ENCODE measurements around the gene BLVRA.
"Not testable (repeated sequence)": the region's sequence is repeated elsewhere in the genome, so short reads cannot be mapped to it uniquely, and the experiment has no call there.

Gene BLVRA

GRCh38 chr7:43799605-43800004, 41.1 kb downstream of the BLVRA start:
- no peak overlapping the region for H3K4me3 ChIP-seq (ENCODE audit: low read depth, low read length)

DNA sequence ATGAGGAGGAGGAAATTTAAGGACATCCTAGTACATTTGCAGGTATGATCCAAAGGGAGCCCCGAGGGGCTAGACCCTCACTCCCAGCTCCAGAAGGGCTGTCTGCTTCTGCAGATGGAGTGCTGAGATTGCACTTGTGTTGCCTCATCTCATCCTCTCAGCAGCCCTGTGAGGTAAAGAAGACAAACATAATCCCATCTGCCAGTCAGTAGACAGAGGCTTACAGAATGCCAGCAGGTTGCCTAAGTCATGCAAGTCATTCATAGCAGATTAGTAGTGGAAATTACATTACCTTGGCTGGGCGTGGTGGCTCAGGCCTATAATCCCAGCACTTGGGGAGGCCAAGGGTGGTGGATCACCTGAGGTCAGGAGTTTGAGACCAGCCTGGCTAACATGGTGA, 45.4 kb downstream of the BLVRA start:
- H3K4me3 ChIP-seq (ENCODE audit: low read depth, low read length): no peak overlapping the region

DNA sequence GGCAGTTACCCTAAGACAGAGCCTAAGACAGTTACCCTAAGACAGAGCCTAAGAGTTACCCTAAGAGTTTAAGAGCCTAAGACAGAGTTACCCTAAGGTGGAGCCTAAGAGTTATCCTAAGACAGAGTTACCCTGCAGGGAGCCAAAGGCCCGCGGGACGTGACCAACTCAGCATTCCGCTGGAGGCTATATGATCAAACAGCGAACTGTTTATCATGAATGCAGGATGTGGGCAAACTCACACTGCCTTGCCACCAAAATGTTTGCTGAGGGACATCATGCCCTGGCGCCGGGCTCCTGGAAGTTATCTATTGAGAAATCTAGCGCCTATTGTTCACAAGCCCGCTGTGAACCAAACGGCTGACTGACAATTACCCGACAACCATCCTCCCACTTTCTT, 49.9 kb downstream of the BLVRA start:
- H3K4me3 ChIP-seq (ENCODE audit: low read depth, low read length): no peak overlapping the region

- not testable (repeated sequence) for H3K4me3 ChIP-seq (ENCODE audit: low read depth, low read length)
Observed at GRCh38 chr7:43810195-43810941, 51.9 kb downstream of the BLVRA start.

DNA sequence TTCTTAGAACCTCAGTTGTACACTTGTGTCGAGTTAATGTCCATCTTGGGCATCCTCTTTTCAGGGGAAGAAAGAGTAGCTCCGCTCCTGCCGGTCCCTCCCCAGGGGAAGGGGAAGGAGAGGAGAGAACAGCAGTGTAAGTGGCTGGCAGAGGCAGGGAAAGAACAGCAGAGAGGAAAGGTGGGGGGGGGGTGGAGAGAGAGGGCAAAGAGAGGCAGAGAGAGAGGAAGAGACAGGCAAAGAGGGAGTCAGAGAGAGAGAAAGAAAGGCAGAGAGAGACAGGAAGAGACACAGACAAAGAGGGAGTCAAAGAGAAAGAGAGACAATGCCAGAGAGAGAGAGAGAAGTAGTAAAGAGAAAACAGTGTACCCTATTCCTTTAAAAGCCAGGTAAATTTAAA, 56.9 kb downstream of the BLVRA start:
- H3K4me3 ChIP-seq (ENCODE audit: low read depth, low read length): no peak overlapping the region

- not testable (repeated sequence) for H3K4me3 ChIP-seq (ENCODE audit: low read depth, low read length)
Observed at GRCh38 chr7:43816046-43816797, 57.7 kb downstream of the BLVRA start.

DNA sequence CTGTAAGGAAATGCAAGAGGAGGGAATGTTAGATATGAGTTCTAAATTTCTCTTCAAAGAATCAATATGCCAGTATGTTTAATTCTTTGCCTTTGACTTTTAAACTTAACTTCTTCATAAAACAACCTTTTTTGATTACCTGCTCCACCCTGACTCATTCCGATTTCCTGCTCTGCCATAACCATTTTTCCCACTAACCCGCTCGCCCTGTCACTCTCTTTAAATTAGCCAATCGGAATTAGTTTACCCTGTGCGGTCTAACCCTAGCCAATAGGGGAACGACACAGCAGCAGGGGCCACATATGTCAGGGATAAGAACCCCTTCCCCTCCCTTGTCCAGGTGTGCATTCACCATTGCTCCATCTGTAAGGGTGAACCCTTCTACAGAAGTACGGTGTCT, 64.9 kb downstream of the BLVRA start:
- H3K4me3 ChIP-seq (ENCODE audit: low read depth, low read length): not testable (repeated sequence)

GRCh38 chr7:43823941-43824340, 65.5 kb downstream of the BLVRA start:
- H3K4me3 ChIP-seq (ENCODE audit: low read depth, low read length): no peak overlapping the region

- not testable (repeated sequence) for H3K4me3 ChIP-seq (ENCODE audit: low read depth, low read length)
Observed at GRCh38 chr7:43824513-43824912, 66.0 kb downstream of the BLVRA start.

DNA sequence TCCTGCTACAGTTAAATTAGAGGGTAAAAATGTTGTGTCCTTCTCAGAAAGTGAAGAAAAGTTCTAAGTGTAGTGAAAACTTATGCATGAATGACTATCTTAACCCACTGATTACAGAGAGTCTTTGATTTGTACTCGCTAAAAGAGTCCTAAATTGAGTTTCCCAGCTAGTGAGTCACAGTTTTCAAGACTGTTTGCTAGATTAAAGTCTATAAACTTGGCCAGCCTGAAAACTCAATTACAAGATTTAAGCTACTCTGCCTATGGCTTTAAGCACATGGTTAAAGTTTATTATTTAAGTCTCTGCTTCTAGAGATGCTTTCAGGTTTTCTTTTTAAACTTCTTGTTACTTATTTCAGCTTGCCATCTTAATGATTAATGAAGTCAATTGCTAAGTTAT, 66.5 kb downstream of the BLVRA start:
- no peak overlapping the region for H3K4me3 ChIP-seq (ENCODE audit: low read depth, low read length)

GRCh38 chr7:43825391-43825808, 66.9 kb downstream of the BLVRA start:
- no peak overlapping the region for H3K4me3 ChIP-seq (ENCODE audit: low read depth, low read length)

DNA sequence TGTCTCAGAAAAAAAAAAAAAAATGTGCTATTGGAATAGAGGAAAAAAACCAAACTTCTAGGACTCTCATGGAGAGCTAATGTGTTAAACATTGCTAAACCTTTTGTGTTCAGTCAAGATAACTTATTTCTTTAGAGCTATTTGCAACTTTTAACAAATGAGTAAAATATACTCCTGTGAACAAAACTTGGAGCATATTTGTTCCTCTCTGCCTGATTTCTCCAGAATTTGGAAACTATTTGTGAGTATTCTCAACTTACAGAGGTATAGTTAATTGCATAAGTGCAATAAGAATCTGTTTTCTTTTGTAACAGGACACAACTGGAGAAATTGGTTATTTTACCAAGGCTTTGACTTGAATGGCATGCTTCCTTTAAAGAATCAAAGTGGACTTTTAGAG, 72.4 kb downstream of the BLVRA start:
- H3K4me3 ChIP-seq (ENCODE audit: low read depth, low read length): not testable (repeated sequence)

DNA sequence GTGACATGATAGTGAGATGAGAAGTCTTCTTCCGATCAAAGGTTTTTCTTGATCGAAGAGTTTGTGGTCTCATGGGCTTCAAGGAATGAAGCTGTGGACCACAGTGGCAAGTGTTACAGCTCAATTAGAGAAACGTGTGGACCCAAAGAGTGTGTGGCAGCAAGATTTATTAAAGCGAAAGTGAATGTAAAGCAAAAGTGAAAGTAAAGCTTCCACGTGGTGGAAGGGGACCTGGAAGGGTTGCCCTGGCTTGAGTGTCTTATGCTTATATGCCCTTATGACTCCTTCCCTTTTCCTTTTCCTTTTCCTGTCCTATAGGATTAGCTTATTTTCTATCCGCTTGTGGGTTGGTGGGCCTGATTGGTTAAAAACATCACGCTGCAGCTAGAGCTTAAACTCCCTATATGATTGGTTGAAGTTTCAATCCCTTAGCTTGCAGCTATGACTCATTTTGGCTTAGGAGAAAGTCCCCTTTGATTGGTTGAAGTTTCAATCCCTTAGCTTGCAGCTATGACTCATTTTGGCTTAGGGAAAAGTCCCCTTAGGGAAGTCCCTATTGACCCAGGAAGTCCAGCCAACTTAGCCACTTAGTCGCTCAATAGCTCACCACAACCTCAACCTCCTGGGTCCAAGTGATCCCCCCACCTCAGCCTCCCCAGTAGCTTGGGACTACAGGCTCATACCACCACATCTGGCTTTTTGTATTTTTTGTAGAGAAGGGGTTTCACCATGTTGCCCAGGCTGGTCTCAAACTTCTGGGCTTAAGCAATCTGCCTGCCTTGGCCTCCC, 76.2 kb downstream of the BLVRA start:
- no peak overlapping the region for H3K4me3 ChIP-seq (ENCODE audit: low read depth, low read length)

- no peak overlapping the region for H3K4me3 ChIP-seq (ENCODE audit: low read depth, low read length)
Observed at GRCh38 chr7:43838201-43838658, 79.8 kb downstream of the BLVRA start.

DNA sequence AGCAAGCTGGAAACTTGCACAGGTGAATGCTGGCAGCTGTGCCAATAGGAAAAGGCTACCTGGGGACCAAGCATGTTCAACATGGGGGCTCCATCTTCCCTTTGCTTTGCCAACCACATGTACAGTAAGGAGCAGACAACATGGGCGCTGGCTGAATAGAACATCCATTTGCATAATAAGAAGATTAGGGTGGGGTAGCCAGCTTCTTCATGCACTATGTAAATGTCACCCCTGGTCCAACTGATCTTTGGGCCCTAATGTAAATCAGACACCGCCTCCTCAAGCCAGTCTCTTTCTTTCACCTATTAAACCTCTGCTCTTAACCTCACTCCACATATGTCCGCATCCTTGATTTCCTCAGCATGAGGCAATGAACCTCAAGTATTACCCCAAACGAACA, 84.8 kb downstream of the BLVRA start:
- H3K4me3 ChIP-seq (ENCODE audit: low read depth, low read length): no peak overlapping the region

DNA sequence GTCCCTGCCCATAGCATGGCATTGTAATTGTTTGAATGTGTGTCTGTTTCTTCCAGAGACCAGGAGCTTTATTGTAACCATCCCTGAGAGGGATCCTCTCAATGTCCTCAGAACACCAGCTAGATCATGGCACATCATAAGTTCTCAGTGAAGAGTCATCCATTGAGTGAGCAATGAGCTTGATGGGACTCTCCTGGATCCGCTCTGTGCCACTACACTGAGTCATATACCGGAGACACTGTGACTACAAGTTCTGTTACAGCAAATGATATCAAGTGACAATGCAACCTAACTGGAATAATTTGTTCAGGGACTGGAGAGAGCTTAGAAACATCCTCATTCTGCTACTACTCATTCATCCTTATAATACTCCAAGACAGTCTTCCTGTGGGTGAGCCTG, 85.8 kb downstream of the BLVRA start:
- no peak overlapping the region for H3K4me3 ChIP-seq (ENCODE audit: low read depth, low read length)

GRCh38 chr7:43844662-43845061, 86.2 kb downstream of the BLVRA start:
- H3K4me3 ChIP-seq (ENCODE audit: low read depth, low read length): no peak overlapping the region

DNA sequence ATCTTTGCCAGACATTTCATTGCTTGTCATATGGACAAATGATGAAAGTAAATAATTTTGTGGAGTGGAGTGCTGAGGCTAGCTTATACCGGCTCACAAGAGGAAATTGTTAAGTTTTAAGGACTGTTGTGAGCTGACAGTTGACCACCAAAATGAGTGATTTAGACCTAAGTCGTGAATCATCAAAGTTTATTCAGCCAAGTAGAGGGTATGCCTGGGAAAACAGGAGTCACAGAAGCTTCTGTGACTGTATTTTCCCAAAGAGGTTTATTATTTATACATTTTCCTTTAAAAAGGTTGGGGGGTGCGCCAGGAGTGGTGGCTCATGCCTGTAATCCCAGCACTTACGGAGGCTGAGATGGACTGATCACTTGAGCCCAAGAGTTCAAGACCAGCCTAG, 89.0 kb downstream of the BLVRA start:
- H3K4me3 ChIP-seq (ENCODE audit: low read depth, low read length): no peak overlapping the region

DNA sequence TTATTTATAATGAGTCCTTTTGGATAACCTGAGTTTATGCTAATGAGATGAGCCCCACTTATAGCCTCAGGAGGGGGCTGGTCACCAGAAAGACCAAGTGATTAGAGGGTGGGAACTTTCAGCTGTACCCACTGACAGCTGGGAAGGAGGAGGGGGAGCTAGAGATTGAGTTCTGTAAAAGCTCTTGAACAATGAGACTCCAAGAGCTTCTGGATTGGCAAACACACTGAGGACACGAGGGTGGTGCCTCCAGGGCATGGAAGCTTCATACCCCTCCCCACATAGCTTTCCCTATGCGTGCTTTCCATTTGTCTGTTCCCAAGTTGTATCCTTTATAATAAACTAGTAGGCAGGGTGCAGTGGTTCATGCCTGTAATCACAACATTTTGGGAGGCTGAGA, 90.6 kb downstream of the BLVRA start:
- H3K4me3 ChIP-seq (ENCODE audit: low read depth, low read length): no peak overlapping the region

DNA sequence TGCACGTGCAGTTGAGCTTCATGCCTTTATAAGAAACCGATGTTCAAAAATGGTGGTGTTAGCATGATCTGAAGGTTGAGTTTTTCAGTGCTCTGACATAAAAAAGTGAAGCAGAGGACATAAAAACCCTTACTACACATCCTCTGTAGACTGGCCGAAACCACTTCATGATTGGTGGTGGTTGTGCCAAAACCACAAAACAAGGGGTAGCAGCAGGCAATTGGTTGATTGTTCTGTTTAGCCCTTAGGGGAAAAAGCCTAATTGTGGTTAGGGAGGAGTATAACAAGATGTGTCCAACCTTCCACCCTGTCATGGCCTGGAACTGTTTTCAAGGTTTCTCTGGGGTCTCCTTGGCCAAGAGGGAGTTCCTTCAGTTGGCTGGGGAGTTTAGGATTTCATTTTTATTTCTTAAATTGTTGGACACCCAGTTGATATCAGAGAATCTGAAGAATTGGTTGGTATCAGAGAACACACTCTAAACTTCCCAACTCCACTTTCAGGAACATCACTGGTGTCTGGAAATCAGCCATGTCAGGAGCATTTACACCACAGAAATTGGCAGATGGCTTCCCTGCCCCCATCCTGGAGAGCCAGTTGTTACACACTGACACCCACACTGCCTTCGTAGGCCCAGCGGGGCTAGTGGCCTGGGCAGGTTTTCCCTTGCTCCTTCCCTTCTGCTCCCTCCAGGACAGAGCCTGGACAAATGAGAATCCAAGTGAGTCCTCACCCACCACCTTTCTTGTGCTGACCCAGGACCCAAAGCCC, 92.1 kb downstream of the BLVRA start:
- H3K4me3 ChIP-seq (ENCODE audit: low read depth, low read length): no peak overlapping the region

- no peak overlapping the region for H3K4me3 ChIP-seq (ENCODE audit: low read depth, low read length)
Observed at GRCh38 chr7:43851805-43852204, 93.3 kb downstream of the BLVRA start.
